PC-3 (cell line): ENCODE data around the gene TPD52L1.

ENCODE experiments used
- CTCF ChIP-seq: fragments of 300-600 bp; sonication (generic); conservative IDR thresholded peaks from 2 replicates; pipeline ENCODE4 v1.5.1; 2017; ENCODE audit warnings: antibody characterized with exemption, low read depth, mild to moderate bottlenecking, low read length
- EZH2 ChIP-seq: fragments of 300-600 bp; sonication (generic); IDR thresholded peaks from one replicate; pipeline ENCODE4 v1.6.1; 2017; ENCODE audit warnings: antibody characterized with exemption, mild to moderate bottlenecking, low read length; ENCODE audit not compliant: unreplicated experiment

- no peak for TF ChIP-seq CTCF
- TF ChIP-seq EZH2, result no peak
Observed at GRCh38 chr6:125307150-125307838, 153.7 kb downstream of the TPD52L1 start.
